CD4-positive, alpha-beta T cell (primary cell): ENCODE measurements around the gene GRIK1. TPM values are rescaled to one million over a fixed set of nuclear protein-coding genes. Genes with fewer than 3 reads are reported as not detected.
A peak's percentile ranks its signal among the peaks of the same experiment; 100 is the strongest.

Source experiments
- ATAC-seq: fragments of 200-7000 bp; cut with Tn5 transposase; one replicate; pipeline ENCODE4 v1.10.0; 2022; ENCODE audit warnings: mild to moderate bottlenecking; ENCODE audit not compliant: poor library complexity
- CTCF ChIA-PET: fragments of 350-600 bp; sonication (Branson Sonifier 250); formaldehyde crosslinking; loops from one replicate; lab custom pipeline; 2021; ENCODE audit warnings: antibody characterized with exemption, inconsistent platforms; lab: Charles Lee
- POLR2A ChIA-PET: fragments of 350-600 bp; sonication (Branson Sonifier 250); formaldehyde crosslinking; loops from one replicate; lab custom pipeline; 2021; ENCODE audit warnings: antibody characterized with exemption, inconsistent platforms; lab: Charles Lee
- DNase-seq, 14 experiments: peaks; one replicate each; pipeline ENCODE4 v3.0.0-alpha.2; 2013 to 2020; ENCODE audit warnings: mixed read lengths in 2 of 14
- H3K27ac ChIP-seq, 2 donors: one replicate each; pipeline versions ENCODE4 v1.5.1 to v1.7.0; 2013; ENCODE audit warnings: low read length in 2 of 2, low read depth in 1 of 2, mild to moderate bottlenecking in 1 of 2
- H3K27me3 ChIP-seq, 2 experiments: 1 replicate in 1 of 2; 2 replicates in 1 of 2; pipeline versions ENCODE4 v1.6.1 to v1.7.0; 2013; ENCODE audit warnings: low read length in 2 of 2, control low read depth in 1 of 2, mild to moderate bottlenecking in 1 of 2, moderate library complexity in 1 of 2; ENCODE audit not compliant: insufficient read depth in 2 of 2, control insufficient read depth in 1 of 2
- H3K36me3 ChIP-seq: one replicate; pipeline ENCODE4 v1.6.1; 2013; ENCODE audit warnings: low read length, control low read depth; ENCODE audit not compliant: insufficient read depth
- H3K4me1 ChIP-seq: one replicate; pipeline ENCODE4 v1.6.1; 2013; ENCODE audit warnings: low read length, control low read depth; ENCODE audit not compliant: insufficient read depth
- H3K4me3 ChIP-seq: one replicate; pipeline ENCODE4 v1.5.1; 2013; ENCODE audit warnings: mild to moderate bottlenecking, low read length, moderate library complexity
- H3K9me3 ChIP-seq, 2 experiments: 1 replicate in 1 of 2; 2 replicates in 1 of 2; pipeline versions ENCODE4 v1.6.1 to v1.7.0; 2013; ENCODE audit warnings: low read length in 2 of 2, mild to moderate bottlenecking in 2 of 2, control low read depth in 1 of 2, moderate library complexity in 1 of 2; ENCODE audit not compliant: control insufficient read depth in 1 of 2, insufficient read depth in 1 of 2
- H3K27ac Mint-ChIP-seq: one replicate; pipeline ENCODE4 v1.8.0; 2020; ENCODE audit warnings: mixed read lengths
- H3K27me3 Mint-ChIP-seq: one replicate; pipeline ENCODE4 v1.8.0; 2021; ENCODE audit warnings: mixed read lengths
- H3K36me3 Mint-ChIP-seq: one replicate; pipeline ENCODE4 v1.8.0; 2021; ENCODE audit warnings: low read depth, mixed read lengths
- H3K4me1 Mint-ChIP-seq: one replicate; pipeline ENCODE4 v1.8.0; 2021; ENCODE audit warnings: low read depth, mixed read lengths
- H3K4me3 Mint-ChIP-seq: one replicate; pipeline ENCODE4 v1.8.0; 2020; ENCODE audit warnings: mild to moderate bottlenecking, mixed read lengths
- H3K9me3 Mint-ChIP-seq: one replicate; pipeline ENCODE4 v1.8.0; 2020; ENCODE audit warnings: mixed read lengths
- intact Hi-C, 2 experiments: fragments of 100-400 bp; cut with DNase I in 1 of 2; cut with micrococcal nuclease in 1 of 2; formaldehyde crosslinking; loops; one replicate each; pipeline versions ENCODE4 v1.15.1 to v1.9.0; 2023 to 2025; cut with DNase I, micrococcal nuclease
- total RNA-seq, 174 experiments: library from RNA in 2 of 174; stranded (reverse) in 2 of 174; gene quantifications; one replicate each; pipeline ENCODE4 v1.2.3 and lab custom pipeline; 2021 to 2026
- TF ChIP-seq, protein P1 (sequence below): fragments of 200-600 bp; IDR thresholded peaks from one replicate; pipeline ENCODE4 v1.8.0; 2022; ENCODE audit warnings: antibody characterized with exemption, mild to moderate bottlenecking

The GRIK1 gene
- total RNA-seq, 2 experiments from 2014 or later, result not detected

DNA sequence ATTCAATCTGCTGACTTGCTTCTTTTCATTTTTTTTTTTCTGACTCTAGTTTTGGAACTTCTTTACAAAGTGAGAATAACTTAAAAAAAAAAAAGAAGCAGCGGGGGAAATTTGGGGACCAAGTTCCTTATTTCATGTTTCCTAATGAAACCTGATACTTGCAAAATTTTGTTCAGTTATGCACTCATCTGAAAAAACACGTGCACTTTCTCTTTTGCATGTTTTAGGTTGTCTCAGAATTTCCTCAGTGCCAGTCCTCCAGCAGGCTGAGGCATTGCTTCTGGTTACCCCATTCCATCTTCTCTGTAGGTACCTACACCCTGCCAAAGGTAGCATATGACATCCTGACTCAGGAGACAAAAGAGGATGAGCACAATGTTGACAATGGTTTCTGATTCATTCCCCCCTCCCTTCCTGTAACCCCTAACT is 299.7 kb downstream of the GRIK1 start:
- Mint-ChIP-seq H3K27me3 (no peaks in the 10 kb centered on the region), H3K9me3 (no peaks in the 10 kb centered on the region), H3K4me3 (no peak overlapping the region), H3K4me1 (no peaks in the 10 kb centered on the region), H3K27ac (no peak overlapping the region), H3K36me3 (no peaks in the 10 kb centered on the region)
- peak in 3 of 14 experiments; percentile 9 to 27 (median 23) for DNase-seq
- H3K27ac ChIP-seq, result no peak overlapping the region
- intact Hi-C loops, result no loop called here
- no peak for ATAC-seq
- no peak overlapping the region for H3K4me3 ChIP-seq
- CTCF ChIA-PET, result no interaction called here
- POLR2A ChIA-PET, result no interaction called here
- H3K36me3 ChIP-seq, result no peaks in the 10 kb centered on the region
- H3K27me3 ChIP-seq, result no peaks in the 10 kb centered on the region
- TF ChIP-seq, protein P1, sequence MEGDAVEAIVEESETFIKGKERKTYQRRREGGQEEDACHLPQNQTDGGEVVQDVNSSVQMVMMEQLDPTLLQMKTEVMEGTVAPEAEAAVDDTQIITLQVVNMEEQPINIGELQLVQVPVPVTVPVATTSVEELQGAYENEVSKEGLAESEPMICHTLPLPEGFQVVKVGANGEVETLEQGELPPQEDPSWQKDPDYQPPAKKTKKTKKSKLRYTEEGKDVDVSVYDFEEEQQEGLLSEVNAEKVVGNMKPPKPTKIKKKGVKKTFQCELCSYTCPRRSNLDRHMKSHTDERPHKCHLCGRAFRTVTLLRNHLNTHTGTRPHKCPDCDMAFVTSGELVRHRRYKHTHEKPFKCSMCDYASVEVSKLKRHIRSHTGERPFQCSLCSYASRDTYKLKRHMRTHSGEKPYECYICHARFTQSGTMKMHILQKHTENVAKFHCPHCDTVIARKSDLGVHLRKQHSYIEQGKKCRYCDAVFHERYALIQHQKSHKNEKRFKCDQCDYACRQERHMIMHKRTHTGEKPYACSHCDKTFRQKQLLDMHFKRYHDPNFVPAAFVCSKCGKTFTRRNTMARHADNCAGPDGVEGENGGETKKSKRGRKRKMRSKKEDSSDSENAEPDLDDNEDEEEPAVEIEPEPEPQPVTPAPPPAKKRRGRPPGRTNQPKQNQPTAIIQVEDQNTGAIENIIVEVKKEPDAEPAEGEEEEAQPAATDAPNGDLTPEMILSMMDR, result no peak
- H3K4me1 ChIP-seq, result no peaks in the 10 kb centered on the region
- no peaks in the 10 kb centered on the region for H3K9me3 ChIP-seq

DNA sequence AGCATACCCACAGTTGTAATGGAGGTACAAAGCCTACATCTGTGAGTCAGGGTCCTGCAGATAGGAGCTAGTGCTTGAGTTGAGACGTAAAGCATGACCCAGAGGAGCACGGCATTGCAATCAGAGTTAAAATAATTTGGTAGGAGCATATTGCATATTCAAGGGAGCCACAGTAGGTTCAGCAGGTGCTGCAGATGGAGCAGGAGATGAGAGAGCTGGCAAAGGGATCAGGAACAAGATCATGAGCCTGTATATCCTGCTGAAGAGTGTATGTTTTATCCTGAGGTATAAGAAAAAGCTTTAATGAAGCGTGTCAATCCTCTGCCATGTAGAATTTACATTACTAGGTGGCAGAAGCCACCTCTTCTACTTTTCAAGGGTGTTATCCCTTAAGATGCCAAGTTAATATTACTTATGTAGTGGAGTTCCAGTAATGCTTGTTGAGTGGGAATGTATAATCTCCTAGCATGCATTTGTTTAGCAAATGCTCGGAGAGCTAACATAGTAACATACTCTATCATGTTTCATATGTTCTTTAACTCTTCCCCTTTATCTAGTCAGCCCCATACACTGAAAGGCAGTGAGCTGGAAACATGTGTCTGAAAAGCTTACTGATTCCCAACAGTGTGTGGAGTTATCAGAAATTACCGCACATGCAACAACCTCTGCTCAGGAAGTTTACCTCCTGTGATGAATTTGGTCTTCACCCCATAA is 300.3 kb downstream of the GRIK1 start:
- ATAC-seq (no peak), DNase-seq (no peak)
- Mint-ChIP-seq H3K9me3 (no peaks in the 10 kb centered on the region), H3K4me1 (no peaks in the 10 kb centered on the region), H3K4me3 (no peak overlapping the region), H3K36me3 (no peaks in the 10 kb centered on the region), H3K27ac (no peak overlapping the region), H3K27me3 (no peaks in the 10 kb centered on the region)
- ChIA-PET CTCF (no interaction called here), POLR2A (no interaction called here)
- H3K36me3 ChIP-seq, result no peaks in the 10 kb centered on the region
- TF ChIP-seq, protein P1, result no peak
- H3K27me3 ChIP-seq, result no peaks in the 10 kb centered on the region
- intact Hi-C loops, result no loop called here
- H3K4me3 ChIP-seq, result no peak overlapping the region
- no peaks in the 10 kb centered on the region for H3K4me1 ChIP-seq
- no peak overlapping the region for H3K27ac ChIP-seq
- no peaks in the 10 kb centered on the region for H3K9me3 ChIP-seq

DNA sequence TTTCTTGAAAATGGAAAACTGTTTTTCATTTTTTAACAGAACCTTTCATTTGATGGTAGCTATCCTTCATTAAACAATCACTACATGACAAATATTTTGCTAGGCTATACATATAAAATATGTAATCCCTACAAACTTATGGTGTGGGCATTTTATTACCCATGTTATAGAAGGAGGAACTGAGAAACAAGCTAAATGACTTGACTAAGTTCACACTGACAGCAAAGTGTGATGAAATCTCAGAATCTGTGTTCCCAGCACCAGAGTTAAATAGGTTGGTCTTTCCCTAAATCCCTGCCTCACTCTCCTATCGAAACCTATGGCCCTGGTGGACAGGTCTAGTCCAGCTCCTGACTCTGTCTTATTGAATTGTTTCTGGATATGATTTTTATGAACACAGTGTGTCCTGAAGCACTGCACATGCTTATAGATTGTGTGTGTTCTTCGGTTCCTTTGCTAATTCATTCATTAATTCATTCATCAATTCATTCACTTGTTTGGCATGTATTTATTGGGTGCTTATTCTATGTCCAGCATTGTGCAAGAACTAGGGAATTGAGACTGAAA is 301.0 kb downstream of the GRIK1 start:
- ATAC-seq (no peak), DNase-seq (no peak)
- no peaks in the 10 kb centered on the region for H3K9me3 Mint-ChIP-seq
- no peaks in the 10 kb centered on the region for H3K27me3 ChIP-seq
- H3K4me1 ChIP-seq, result no peaks in the 10 kb centered on the region
- H3K4me1 Mint-ChIP-seq, result no peaks in the 10 kb centered on the region
- no peak overlapping the region for H3K27ac Mint-ChIP-seq
- POLR2A ChIA-PET, result no interaction called here
- H3K4me3 ChIP-seq, result no peak overlapping the region
- no peaks in the 10 kb centered on the region for H3K36me3 ChIP-seq
- H3K36me3 Mint-ChIP-seq, result no peaks in the 10 kb centered on the region
- H3K27ac ChIP-seq, result no peak overlapping the region
- H3K27me3 Mint-ChIP-seq, result no peaks in the 10 kb centered on the region
- no peaks in the 10 kb centered on the region for H3K9me3 ChIP-seq
- TF ChIP-seq, protein P1, result no peak
- H3K4me3 Mint-ChIP-seq, result no peak overlapping the region
- intact Hi-C loops, result no loop called here
- CTCF ChIA-PET, result no interaction called here
